ENCODE results near the gene FBXL20.

FBXL20 gene

GRCh38 chr17:39244600-39245570, 156.5 kb downstream of the FBXL20 start:
- peak; percentile 52 for DNase-seq

GRCh38 chr17:39244016-39244599, 157.3 kb downstream of the FBXL20 start:
- no peak for DNase-seq

DNA sequence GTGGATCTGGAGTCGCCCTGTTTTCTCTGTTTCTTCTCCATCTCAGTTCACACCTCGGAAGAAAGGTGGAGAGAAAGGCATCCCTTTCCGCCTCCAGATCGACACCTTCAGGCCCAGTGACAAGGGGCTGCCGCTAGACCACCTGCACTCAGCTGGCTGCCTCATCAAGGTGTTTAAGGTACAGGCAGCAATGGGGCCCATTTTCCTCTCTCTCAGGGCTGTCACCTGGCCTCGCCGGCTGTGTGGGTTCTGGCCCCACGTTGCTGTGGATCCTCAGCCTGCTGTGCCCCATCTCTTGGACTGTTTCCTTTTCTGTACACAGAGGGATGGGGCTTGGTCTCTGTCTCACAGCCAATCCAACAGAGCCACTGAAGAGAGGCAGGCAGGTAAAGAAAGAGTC, 158.3 kb downstream of the FBXL20 start:
- no peak for DNase-seq

DNA sequence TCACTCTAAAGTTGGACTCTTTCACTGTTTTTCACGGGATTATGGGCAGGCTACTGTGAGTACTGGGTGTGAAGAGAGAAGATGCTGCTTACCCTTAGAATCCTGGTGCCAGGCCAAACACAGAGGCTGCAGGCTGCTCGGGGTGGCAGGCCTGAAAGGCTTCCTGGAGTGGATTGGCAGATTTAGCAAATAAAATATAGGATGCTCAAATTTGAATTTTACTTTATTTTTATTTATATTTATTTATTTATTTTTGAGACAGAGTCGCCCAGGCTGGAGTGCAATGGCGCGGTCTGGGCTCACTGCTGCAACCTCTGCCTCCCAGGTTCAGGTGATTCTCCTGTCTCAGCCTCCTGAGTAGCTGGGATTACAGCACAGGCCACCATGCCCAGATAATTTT, 160.8 kb downstream of the FBXL20 start:
- no peak for DNase-seq

GRCh38 chr17:39239640-39240314, 161.6 kb downstream of the FBXL20 start:
- peak; percentile 54 for DNase-seq

DNA sequence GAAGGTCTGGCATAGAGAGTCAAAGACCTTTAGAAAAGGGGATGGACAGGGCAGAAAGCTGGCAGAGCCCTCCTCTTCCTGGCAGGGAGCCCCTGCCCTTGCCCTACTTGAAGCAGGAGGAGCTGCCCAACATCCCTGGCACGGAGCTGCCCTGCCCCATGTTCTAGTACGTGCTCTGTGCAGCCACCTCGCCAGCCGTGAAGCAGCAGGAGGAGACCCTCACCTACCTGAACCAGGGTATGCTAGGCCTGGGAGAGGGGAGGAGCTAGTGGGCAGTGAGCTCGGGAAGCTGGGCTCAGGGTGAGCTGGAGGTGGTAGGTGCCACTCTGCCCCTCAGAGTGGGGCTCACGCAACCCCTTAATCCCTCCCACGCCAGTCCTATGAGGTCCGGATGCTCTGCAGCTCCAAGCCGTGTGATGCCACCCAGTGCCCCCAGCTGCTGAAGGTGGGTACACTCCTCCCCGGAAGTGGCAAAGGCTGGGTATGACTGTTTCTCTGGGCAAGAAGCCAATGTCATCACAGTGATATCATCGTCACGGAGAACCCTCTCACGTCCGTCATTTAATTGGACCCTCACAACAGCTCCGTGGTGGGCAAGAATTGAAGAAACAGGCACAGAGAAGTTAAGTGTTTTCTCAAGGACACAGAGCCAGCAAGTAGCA, 163.0 kb downstream of the FBXL20 start:
- peak; percentile 56 for DNase-seq

DNA sequence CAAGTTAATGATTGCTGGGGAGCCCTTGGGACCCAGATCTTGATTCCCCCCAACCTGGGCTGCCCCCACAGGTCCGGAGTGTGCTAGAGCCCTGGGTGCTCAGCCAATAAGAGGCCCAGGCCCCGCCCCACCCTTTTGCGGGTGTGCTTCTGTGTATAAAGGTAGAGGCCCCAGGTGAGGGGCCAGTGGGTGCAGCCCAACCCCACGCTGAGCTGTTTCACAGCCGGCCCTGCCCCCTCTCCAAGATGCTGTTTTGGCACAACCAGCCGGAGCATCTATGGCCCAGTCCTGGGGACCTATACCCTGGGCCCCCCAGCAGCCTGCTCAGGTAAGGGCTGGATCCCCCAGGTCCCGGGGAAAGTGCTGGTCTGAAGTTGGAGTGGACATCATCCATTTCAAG, 163.8 kb downstream of the FBXL20 start:
- no peak for DNase-seq

DNA sequence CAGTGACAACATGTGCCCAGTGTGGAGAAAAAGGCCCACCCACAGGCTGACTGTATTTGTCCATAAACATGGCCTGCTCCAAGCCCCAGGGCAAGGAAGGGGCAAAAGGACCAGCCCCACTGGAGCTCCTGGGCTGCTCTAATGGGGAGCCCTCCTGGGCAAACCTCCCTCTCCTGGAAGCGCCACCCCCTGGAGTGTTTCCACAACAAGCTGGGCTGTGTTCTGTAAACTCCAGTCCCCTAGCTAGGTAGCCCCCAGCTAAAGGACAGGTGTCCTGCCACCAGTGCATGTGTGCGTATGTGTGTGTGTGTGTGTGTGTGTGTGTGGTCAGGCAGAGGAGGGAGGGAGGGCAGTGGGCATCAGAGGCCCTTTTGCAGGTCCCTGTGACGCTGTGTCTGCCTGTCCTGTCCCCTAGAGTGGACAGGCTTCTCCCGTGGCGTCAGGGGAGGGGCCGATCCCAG, 164.4 kb downstream of the FBXL20 start:
- DNase-seq: peak; percentile 35

GRCh38 chr17:39236450-39236927, 164.9 kb downstream of the FBXL20 start:
- DNase-seq: no peak

- peak; percentile 58 for DNase-seq
Measured at GRCh38 chr17:39235555-39236449, 165.6 kb downstream of the FBXL20 start.

GRCh38 chr17:39231591-39232551, 169.6 kb downstream of the FBXL20 start:
- no peak for DNase-seq

- no peak for DNase-seq
Measured at GRCh38 chr17:39231091-39231561, 170.3 kb downstream of the FBXL20 start.

GRCh38 chr17:39230361-39230760, 171.1 kb downstream of the FBXL20 start:
- DNase-seq: no peak

DNA sequence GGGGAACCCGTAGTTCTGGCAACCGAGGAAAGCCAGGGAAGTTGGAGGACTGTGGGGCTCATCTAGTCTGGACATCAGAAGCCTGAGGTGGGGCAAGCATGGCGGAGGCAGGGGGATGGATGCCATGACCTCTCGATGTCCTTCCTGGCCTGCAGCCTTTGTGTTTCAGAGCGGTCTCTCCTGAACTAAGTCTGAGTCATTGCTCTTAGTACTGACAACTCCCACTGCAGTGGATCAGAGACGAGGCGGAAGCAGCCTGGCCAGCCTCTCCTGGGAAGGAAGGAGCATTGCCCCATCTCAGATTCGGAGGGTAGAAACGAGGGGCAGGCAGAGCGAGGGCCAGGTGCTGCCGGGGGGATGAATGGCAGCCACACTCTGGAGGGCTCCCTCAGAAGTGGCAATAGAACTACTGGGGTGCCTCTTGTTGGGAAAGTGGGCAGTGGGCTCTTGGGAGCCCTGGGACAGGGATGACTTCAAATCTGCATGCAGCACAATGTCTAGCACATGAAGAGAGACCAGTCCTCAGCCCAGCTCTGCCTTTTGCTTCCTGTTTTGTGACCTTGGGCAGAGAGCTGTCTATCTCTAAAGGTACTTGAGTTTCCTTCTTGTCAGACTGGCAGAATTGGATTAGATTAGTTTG, 172.0 kb downstream of the FBXL20 start:
- no peak for DNase-seq

GRCh38 chr17:39227364-39227919, 174.0 kb downstream of the FBXL20 start:
- DNase-seq: no peak

DNA sequence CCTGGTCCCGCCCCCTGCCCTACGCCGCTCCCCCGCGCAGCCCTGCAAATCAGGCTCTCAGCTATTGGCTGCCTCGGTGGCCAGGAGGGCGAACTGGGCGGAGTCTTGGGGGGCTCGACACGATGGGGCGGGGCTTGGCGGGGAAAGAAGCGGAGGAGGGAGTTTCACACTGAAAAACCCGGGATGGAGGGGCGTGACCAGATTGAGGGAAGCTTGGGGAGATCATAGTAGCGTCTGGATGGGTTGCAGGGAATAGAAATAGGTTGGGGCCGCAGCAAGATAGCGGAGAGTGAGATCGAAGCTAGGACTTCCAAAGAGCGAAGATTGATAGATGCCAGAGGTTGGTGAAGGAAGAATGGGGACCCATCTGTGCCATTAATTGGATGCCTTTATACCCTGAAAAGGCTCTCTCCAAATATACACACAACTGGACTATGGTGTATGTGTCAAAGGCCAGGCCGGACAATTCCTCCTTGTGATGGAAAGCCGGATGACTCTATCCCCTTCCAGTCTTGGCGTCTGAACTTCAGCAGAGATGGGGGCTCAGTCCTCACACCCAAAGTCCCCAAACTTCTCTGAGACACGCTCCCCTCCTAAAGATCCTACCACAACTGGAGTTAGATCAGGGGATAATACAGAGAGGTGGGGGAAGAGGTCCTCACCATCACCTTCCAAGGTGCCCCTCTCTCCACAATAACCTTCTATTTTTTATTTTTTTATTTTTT, 175.3 kb downstream of the FBXL20 start:
- DNase-seq: peak; percentile 41

- no peak for DNase-seq
Measured at GRCh38 chr17:39225308-39225958, 176.0 kb downstream of the FBXL20 start, which contains the start of gene STAC2. Gene STAC2, minus strand, starts transcription at chr17:39225945. Its CDS starts 443 bp downstream, at chr17:39225502.

DNA sequence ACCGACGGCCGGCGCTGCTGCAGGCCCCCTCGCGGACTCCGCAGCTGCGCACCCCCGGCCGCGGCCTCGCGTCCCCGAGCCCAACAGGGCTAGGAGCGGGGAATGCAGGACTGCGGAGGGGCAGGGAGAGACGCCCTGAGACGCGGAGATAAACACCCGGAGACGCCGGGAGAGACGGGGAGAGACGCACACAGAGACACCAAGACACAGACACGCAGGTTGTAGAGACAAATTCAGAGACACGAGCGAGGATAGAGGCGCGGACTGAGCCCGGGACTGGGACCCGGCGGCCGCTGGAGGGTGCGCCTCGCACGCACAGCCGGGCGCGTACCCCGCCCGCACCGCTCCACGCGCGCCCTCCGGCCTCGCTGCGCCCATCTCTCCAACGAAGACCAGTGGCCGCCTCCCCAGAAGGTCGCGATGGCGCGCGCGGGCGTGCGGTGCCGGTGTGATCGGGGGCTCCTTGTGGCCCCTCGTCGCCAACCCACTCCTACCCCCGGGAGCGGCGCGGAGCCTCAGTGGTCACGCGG, 176.6 kb downstream of the FBXL20 start:
- DNase-seq: no peak
